SU-DHL-6 (cell line): Measurements from ENCODE around the gene GZMB.

Source experiments
- H2AFZ ChIP-seq: fragments of 200-600 bp; sonication (generic); 2 replicates; pipeline ENCODE4 v1.6.1; 2014; ENCODE audit warnings: low read depth, mild to moderate bottlenecking, moderate library complexity, mixed read lengths, antibody characterized with exemption, low read length; ENCODE audit not compliant: severe bottlenecking
- H3F3A ChIP-seq: fragments of 200-600 bp; shearing (Covaris generic); 2 replicates; pipeline ENCODE4 v1.6.0; 2016; ENCODE audit warnings: antibody characterized with exemption, mild to moderate bottlenecking; ENCODE audit not compliant: insufficient read depth
- H3K27ac ChIP-seq: fragments of 200-600 bp; sonication (generic); 2 replicates; pipeline ENCODE4 v1.5.1; 2016; ENCODE audit warnings: low read depth, mild to moderate bottlenecking, low read length, moderate library complexity, mixed read lengths
- H3K27me3 ChIP-seq: fragments of 200-600 bp; sonication (generic), shearing (Covaris generic); 2 replicates; pipeline ENCODE4 v1.6.0; 2014; ENCODE audit warnings: mild to moderate bottlenecking, low read length
- H3K36me3 ChIP-seq: fragments of 200-600 bp; sonication (generic); 2 replicates; pipeline ENCODE4 v1.6.1; 2014; ENCODE audit warnings: mild to moderate bottlenecking, low read length, mixed read lengths
- H3K4me2 ChIP-seq: fragments of 300-600, 200-600 bp; shearing (Covaris generic), sonication (generic); 2 replicates; pipeline ENCODE4 v1.6.0; 2014; ENCODE audit warnings: low read length, low read depth, mild to moderate bottlenecking; ENCODE audit not compliant: poor library complexity, severe bottlenecking
- H3K4me3 ChIP-seq: fragments of 200-600 bp; sonication (generic); 2 replicates; pipeline ENCODE4 v1.5.1; 2014; ENCODE audit warnings: antibody characterized with exemption, low read length, mild to moderate bottlenecking, mixed read lengths; ENCODE audit not compliant: insufficient read depth, poor library complexity, severe bottlenecking
- H3K79me2 ChIP-seq: fragments of 200-600 bp; sonication (generic); 2 replicates; pipeline ENCODE4 v1.6.1; 2014; ENCODE audit warnings: mild to moderate bottlenecking, low read length, moderate library complexity; ENCODE audit not compliant: insufficient read depth
- H3K9ac ChIP-seq: fragments of 200-600 bp; sonication (generic); 2 replicates; pipeline ENCODE4 v1.7.0; 2014; ENCODE audit warnings: mild to moderate bottlenecking, low read length
- H3K9me2 ChIP-seq: fragments of 200-600 bp; sonication (generic); replicated peaks from 2 replicates; pipeline ENCODE4 v1.6.1; 2014; ENCODE audit warnings: low read length; ENCODE audit not compliant: insufficient read depth
- H3K9me3 ChIP-seq: fragments of 200-600 bp; sonication (generic); 2 replicates; pipeline ENCODE4 v1.6.1; 2014; ENCODE audit warnings: low read length, mixed read lengths; ENCODE audit not compliant: insufficient read depth
- H4K20me1 ChIP-seq: fragments of 200-600 bp; sonication (generic); 2 replicates; pipeline ENCODE4 v1.6.1; 2014; ENCODE audit warnings: low read depth, mild to moderate bottlenecking, antibody characterized with exemption, low read length, moderate library complexity, mixed read lengths
- EZH2phosphoT487 ChIP-seq: fragments of 200-600 bp; sonication (generic), shearing (Covaris generic); conservative IDR thresholded peaks from 2 replicates; pipeline ENCODE4 v1.6.1; 2018; ENCODE audit warnings: mild to moderate bottlenecking, antibody characterized with exemption, low read length, moderate library complexity, mixed read lengths
- TF ChIP-seq, protein P1 (sequence below): fragments of 200-600 bp; sonication (generic); IDR thresholded peaks from one replicate; pipeline ENCODE4 v1.5.1; 2017; ENCODE audit warnings: antibody characterized with exemption, mild to moderate bottlenecking, low read length, moderate library complexity; ENCODE audit not compliant: insufficient read depth, poor library complexity, severe bottlenecking

The GZMB gene

DNA sequence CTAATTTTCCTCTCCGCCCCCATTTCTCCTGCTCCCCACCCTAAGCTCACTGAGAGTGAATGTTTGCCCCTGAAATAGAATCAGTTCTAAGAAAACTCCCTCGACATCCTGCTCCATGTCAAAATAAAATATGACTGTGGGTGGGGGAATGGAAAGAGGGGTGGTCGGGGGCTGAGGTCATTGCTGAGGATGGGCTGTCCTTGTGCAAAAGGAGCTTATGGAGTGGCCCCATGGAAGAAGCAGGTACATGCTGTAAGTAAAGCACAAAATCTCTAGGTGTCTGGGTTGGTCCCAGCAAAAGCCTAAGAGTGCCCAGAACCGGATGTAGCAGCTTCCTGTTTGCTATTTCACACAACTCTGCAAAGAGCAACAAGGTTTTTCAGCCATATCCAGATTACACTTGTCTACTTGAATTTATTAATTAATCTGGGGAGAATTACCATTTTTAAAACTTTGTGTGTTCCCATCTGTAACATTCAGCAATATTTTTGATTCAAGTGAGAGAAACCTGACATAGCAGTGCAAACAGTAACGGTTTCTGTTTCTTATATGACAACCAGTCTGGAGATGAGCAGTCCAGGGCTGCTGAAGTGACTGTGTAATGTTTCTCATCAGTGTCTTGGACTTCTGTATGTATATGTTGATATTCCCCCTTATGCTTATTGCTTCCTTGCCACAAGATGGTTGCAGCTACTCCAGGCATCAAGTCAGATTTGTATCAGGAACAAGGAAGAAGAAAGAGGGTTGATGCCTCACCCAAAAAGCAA lies 40.4 kb upstream of the GZMB start:
- Histone ChIP-seq H3K4me3 (peak overlapping the region; percentile 14), H2AFZ (peak overlapping the region; percentile 64), H3K36me3 (no peaks in the 10 kb centered on the region), H3K27ac (peak overlapping the region; percentile 64), H4K20me1 (no peaks in the 10 kb centered on the region), H3K9me2 (no peaks in the 10 kb centered on the region), H3K27me3 (no peaks in the 10 kb centered on the region), H3K9ac (peak overlapping the region; percentile 29), H3K79me2 (no peaks in the 10 kb centered on the region), H3K9me3 (no peaks in the 10 kb centered on the region), H3K4me2 (peak overlapping the region; percentile 60), H3F3A (peaks cover 10% of the 10 kb centered on the region)
- TF ChIP-seq, protein P1, sequence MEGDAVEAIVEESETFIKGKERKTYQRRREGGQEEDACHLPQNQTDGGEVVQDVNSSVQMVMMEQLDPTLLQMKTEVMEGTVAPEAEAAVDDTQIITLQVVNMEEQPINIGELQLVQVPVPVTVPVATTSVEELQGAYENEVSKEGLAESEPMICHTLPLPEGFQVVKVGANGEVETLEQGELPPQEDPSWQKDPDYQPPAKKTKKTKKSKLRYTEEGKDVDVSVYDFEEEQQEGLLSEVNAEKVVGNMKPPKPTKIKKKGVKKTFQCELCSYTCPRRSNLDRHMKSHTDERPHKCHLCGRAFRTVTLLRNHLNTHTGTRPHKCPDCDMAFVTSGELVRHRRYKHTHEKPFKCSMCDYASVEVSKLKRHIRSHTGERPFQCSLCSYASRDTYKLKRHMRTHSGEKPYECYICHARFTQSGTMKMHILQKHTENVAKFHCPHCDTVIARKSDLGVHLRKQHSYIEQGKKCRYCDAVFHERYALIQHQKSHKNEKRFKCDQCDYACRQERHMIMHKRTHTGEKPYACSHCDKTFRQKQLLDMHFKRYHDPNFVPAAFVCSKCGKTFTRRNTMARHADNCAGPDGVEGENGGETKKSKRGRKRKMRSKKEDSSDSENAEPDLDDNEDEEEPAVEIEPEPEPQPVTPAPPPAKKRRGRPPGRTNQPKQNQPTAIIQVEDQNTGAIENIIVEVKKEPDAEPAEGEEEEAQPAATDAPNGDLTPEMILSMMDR: no peak
- no peak for TF ChIP-seq EZH2phosphoT487

DNA sequence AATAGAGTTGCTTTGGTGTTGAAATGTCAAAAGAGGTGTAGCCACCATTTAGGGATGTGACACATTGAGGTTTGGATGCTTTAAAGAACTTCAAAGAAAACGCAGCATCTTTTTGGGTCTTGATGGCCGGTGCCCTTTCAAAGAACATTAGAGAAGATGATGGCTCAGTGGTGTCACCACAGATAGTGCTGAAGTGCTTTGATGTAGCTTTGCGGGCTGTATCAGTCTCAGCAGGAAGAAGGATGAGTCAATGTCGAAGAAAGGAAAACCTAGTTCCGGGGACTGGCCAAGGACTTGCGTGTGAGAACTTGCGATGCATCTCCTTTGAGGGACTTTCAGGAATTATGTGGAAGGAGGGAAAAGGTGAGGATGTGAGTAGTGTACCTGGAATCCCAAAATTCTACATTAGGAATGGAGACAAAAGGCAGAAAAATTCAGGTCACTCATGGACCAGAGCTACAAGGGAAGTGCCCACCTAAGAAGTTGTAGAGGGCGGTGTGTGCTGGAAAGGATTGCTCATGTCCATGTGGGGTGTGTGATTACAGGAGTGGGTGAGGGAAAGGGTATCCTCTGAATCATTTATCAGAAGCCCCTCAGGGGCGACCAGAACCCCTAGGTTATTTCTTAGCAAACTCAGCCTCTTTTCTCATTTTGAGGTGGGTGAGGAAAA lies 39.7 kb upstream of the GZMB start:
- peak overlapping the region; percentile 29 for H3K9ac ChIP-seq
- peak overlapping the region; percentile 64 for H2AFZ ChIP-seq
- H3K36me3 ChIP-seq: no peaks in the 10 kb centered on the region
- TF ChIP-seq, protein P1: no peak
- H3K27me3 ChIP-seq: no peaks in the 10 kb centered on the region
- peak overlapping the region; percentile 64 for H3K27ac ChIP-seq
- no peaks in the 10 kb centered on the region for H3K9me3 ChIP-seq
- peaks cover 10% of the 10 kb centered on the region for H3F3A ChIP-seq
- peak overlapping the region; percentile 17 for H3K4me3 ChIP-seq
- H3K79me2 ChIP-seq: no peaks in the 10 kb centered on the region
- H4K20me1 ChIP-seq: no peaks in the 10 kb centered on the region
- no peaks in the 10 kb centered on the region for H3K9me2 ChIP-seq
- H3K4me2 ChIP-seq: peak overlapping the region; percentile 60

- Histone ChIP-seq H3K79me2 (no peaks in the 10 kb centered on the region), H3K9ac (no peak overlapping the region; the same call in 1 of the 2 replicates), H3K27ac (peak overlapping the region; percentile 64), H3F3A (peaks cover 10% of the 10 kb centered on the region), H3K9me3 (no peaks in the 10 kb centered on the region), H3K27me3 (no peaks in the 10 kb centered on the region), H3K4me2 (peak overlapping the region; percentile 60), H4K20me1 (no peaks in the 10 kb centered on the region), H3K4me3 (peak overlapping the region; percentile 17), H2AFZ (peak overlapping the region; percentile 64), H3K36me3 (no peaks in the 10 kb centered on the region), H3K9me2 (no peaks in the 10 kb centered on the region)
- no peak for TF ChIP-seq EZH2phosphoT487
- TF ChIP-seq, protein P1: no peak
These were observed 39.1 kb upstream of the GZMB start for GRCh38 chr14:24673059-24673458.
